Amniotic stem cell (primary cell): ENCODE measurements around the gene SLC31A1.

Source experiments
- DNase-seq: peaks from one replicate; lab custom pipeline; 2025; lab: John Stamatoyannopoulos, UW

Gene SLC31A1

GRCh38 chr9:113307396-113307975 is 86.1 kb downstream of the SLC31A1 start:
- DNase-seq, result no peak

GRCh38 chr9:113309204-113309813 is 88.0 kb downstream of the SLC31A1 start:
- DNase-seq, result peak; percentile 21

GRCh38 chr9:113310538-113310937 is 89.2 kb downstream of the SLC31A1 start:
- DNase-seq, result no peak

GRCh38 chr9:113311961-113312360 is 90.6 kb downstream of the SLC31A1 start:
- no peak for DNase-seq

GRCh38 chr9:113313261-113313660 is 91.9 kb downstream of the SLC31A1 start:
- no peak for DNase-seq
